GM21723 (cell line): ENCODE data around the gene CYBA.

ENCODE experiments used
- ATAC-seq: cut with Tn5 transposase; IDR thresholded peaks from one replicate; pipeline ENCODE4 v1.9.1; 2021; ENCODE audit warnings: mild to moderate bottlenecking, moderate library complexity; ENCODE audit not compliant: unreplicated experiment

Gene CYBA

GRCh38 chr16:88593910-88594309 is 56.9 kb downstream of the CYBA start:
- ATAC-seq, result no peak

DNA sequence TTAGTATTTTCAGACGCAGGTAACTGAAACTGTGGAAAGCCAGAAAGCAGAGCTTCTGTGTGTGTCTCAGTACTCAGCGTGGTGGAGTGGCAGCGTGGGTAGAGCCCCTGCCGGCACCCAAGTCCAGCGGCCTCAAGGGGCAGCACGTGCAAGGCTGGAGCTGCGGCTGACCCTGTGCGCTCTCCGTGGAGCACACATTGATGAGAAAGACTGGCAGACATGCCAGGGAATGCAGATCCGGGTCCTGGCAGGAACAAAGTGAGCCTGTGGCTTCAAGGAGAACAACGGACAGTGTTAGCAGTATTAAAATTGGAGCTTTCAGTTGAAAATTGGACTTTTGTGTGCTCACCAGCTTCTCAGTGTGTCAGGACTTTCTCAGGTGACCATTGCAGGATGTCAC is 57.4 kb downstream of the CYBA start:
- ATAC-seq, result no peak
